ENCODE data around the gene C2orf78. TPM values are rescaled to one million over a fixed set of nuclear protein-coding genes. Genes with fewer than 3 reads are reported as not detected.

The C2orf78 gene
- total and polyA plus RNA-seq, 9 of the 15 experiments (the other 6 are each of a cell fraction or from before 2014, with no cell fraction given), result 0.04 to 0.28 (median 0.20) TPM

GRCh38 chr2:73841912-73842738 lies 58.1 kb downstream of the C2orf78 start:
- 68% methylated on average over 5 of the region's 5 CpGs for WGBS (ENCODE audit: insufficient coverage, low coverage, missing lambda C conversion rate)
- DNase-seq (ENCODE audit: extremely low read depth in 1 of 4, low spot score in 3 of 4), result no peak
- no peaks in the 10 kb centered on the region for H4K20me1 ChIP-seq (replicated peaks; ENCODE audit: control insufficient read depth, insufficient read depth, low read length)
- ATAC-seq, result no peak
- 0 out of 5 replicates have a peak, but pooled peaks cover 0 to 2% of the 10 kb centered on the region in 2 experiments for H3K4me1 ChIP-seq (replicated peaks in 1 of 2; ENCODE audit: control insufficient read depth in 2 of 2, insufficient read depth in 2 of 2, low read length in 2 of 2)
- intact Hi-C loops (cut with micrococcal nuclease), result no loop called here
- no peak overlapping the region for H3K27ac ChIP-seq (ENCODE audit: extremely low read depth, low read depth, low read length)
- POLR2A ChIA-PET, result interaction anchor here (0.6 kb wide), 2 partner anchors 31 to 606 kb away, joined by 3 read pairs; no protein-coding TSS in a partner anchor
- no TSS peak for BruUV-seq (replicated peaks)
- H3K79me2 ChIP-seq (ENCODE audit: control insufficient read depth, insufficient read depth, low read length), result 0 out of 3 replicates have a peak, but pooled peaks cover 4% of the 10 kb centered on the region
- TF ChIP-seq ZSCAN29 (IDR thresholded peaks at IDR 0.05) (no peak), ZZZ3 (IDR thresholded peaks at IDR 0.05) (no peak), ZNF764 (CRISPR knock-in tag; IDR thresholded peaks at IDR 0.05; ENCODE audit: low read depth) (no peak)
- peak overlapping the region in 1 of 2 experiments; percentile 14; a peak in 1 of 4 replicates for H3K9ac ChIP-seq (ENCODE audit: insufficient read depth in 1 of 2, low read depth in 2 of 2, low read length in 2 of 2)
- in situ Hi-C loops (cut with MboI), result no loop called here
- no peaks in the 10 kb centered on the region for H3K9me1 ChIP-seq (ENCODE audit: control insufficient read depth, insufficient read depth, low read length)
- H3K36me3 ChIP-seq (ENCODE audit: control insufficient read depth, insufficient read depth, low read length), result peaks cover 53% of the 10 kb centered on the region; the same call in 2 of the 3 replicates
- H3K9me3 ChIP-seq (replicated peaks; ENCODE audit: control insufficient read depth, insufficient read depth, low read depth, low read length), result no peaks in the 10 kb centered on the region
- H3K4me2 ChIP-seq (ENCODE audit: insufficient read depth, low read length), result no peak overlapping the region
- no peak overlapping the region for H2AFZ ChIP-seq (ENCODE audit: low read depth, low read length)
- CTCF ChIA-PET (ENCODE audit: low intra/inter-chr PET ratio), result interaction anchor here (0.6 kb wide), 1 partner anchor 337 kb away, joined by 3 read pairs; the partner anchor contains the start of gene MOB1A
- H3K4me3 ChIP-seq, result no peak overlapping the region
- FAIRE-seq, result no peak
- H3K27me3 ChIP-seq (ENCODE audit: control insufficient read depth in 2 of 2, insufficient read depth in 2 of 2, low read length in 2 of 2), result no peaks in the 10 kb centered on the region

GRCh38 chr2:73842739-73843019 lies 58.7 kb downstream of the C2orf78 start:
- 100% methylated on average over 1 of the region's 1 CpG for WGBS (ENCODE audit: insufficient coverage, low coverage, missing lambda C conversion rate)
- in situ Hi-C loops (cut with MboI), result no loop called here
- CTCF ChIA-PET (ENCODE audit: low intra/inter-chr PET ratio), result no interaction called here
- no peaks in the 10 kb centered on the region for H3K9me1 ChIP-seq (ENCODE audit: control insufficient read depth, insufficient read depth, low read length)
- BruUV-seq (replicated peaks), result no TSS peak
- H3K79me2 ChIP-seq (ENCODE audit: control insufficient read depth, insufficient read depth, low read length), result 0 out of 3 replicates have a peak, but pooled peaks cover 4% of the 10 kb centered on the region
- H4K20me1 ChIP-seq (replicated peaks; ENCODE audit: control insufficient read depth, insufficient read depth, low read length), result no peaks in the 10 kb centered on the region
- no peak overlapping the region for H2AFZ ChIP-seq (ENCODE audit: low read depth, low read length)
- H3K4me2 ChIP-seq (ENCODE audit: insufficient read depth, low read length), result no peak overlapping the region
- H3K27ac ChIP-seq (ENCODE audit: extremely low read depth, low read depth, low read length), result no peak overlapping the region
- ATAC-seq (no peak), DNase-seq (ENCODE audit: extremely low read depth in 1 of 4, low spot score in 3 of 4) (no peak), FAIRE-seq (no peak)
- peaks cover 59% of the 10 kb centered on the region for H3K36me3 ChIP-seq (ENCODE audit: control insufficient read depth, insufficient read depth, low read length)
- H3K4me1 ChIP-seq (replicated peaks in 1 of 2; ENCODE audit: control insufficient read depth in 2 of 2, insufficient read depth in 2 of 2, low read length in 2 of 2), result 0 out of 5 replicates have a peak, but pooled peaks cover 0 to 2% of the 10 kb centered on the region in 2 experiments
- intact Hi-C loops (cut with micrococcal nuclease), result no loop called here
- no peak overlapping the region for H3K9ac ChIP-seq (ENCODE audit: insufficient read depth in 1 of 2, low read depth in 2 of 2, low read length in 2 of 2)
- H3K27me3 ChIP-seq (ENCODE audit: control insufficient read depth in 2 of 2, insufficient read depth in 2 of 2, low read length in 2 of 2), result no peaks in the 10 kb centered on the region
- no peaks in the 10 kb centered on the region for H3K9me3 ChIP-seq (replicated peaks; ENCODE audit: control insufficient read depth, insufficient read depth, low read depth, low read length)
- POLR2A ChIA-PET, result no interaction called here
- no peak overlapping the region for H3K4me3 ChIP-seq
- TF ChIP-seq ZNF561 (CRISPR knock-in tag; conservative IDR thresholded peaks at IDR 0.05), result no peak
- TF ChIP-seq GMEB1 (CRISPR knock-in tag; IDR thresholded peaks at IDR 0.05), result no peak
- no peak for TF ChIP-seq MTF1 (CRISPR knock-in tag; IDR thresholded peaks at IDR 0.05; ENCODE audit: borderline replicate concordance)
- no peak for TF ChIP-seq NR3C1 (CRISPR knock-in tag; IDR thresholded peaks at IDR 0.05)
- no peak for TF ChIP-seq TCF7 (IDR thresholded peaks at IDR 0.05; ENCODE audit: borderline replicate concordance)
- TF ChIP-seq C11orf30 (IDR thresholded peaks at IDR 0.05; ENCODE audit: low read depth), result no peak
- TF ChIP-seq JUND (IDR thresholded peaks at IDR 0.05; ENCODE audit: borderline replicate concordance, low read depth, low read length), result no peak
- TF ChIP-seq JUND (tag; IDR thresholded peaks at IDR 0.05; ENCODE audit: borderline replicate concordance, low read depth, low read length), result no peak
- no peak for TF ChIP-seq ZFX (CRISPR knock-in tag; IDR thresholded peaks at IDR 0.05)
- TF ChIP-seq STAG1 (CRISPR knock-in tag; IDR thresholded peaks at IDR 0.05; ENCODE audit: borderline replicate concordance), result no peak
- no peak for TF ChIP-seq ZNF253 (CRISPR knock-in tag; conservative IDR thresholded peaks at IDR 0.05)
- TF ChIP-seq ZNF766 (CRISPR knock-in tag; conservative IDR thresholded peaks at IDR 0.05), result no peak
- no peak for TF ChIP-seq ZNF695 (CRISPR knock-in tag; IDR thresholded peaks at IDR 0.05)
